HepG2 (cell line): ENCODE results near the gene CARMIL3. TPM values are rescaled to one million over a fixed set of nuclear protein-coding genes. Genes with fewer than 3 reads are reported as not detected.

Source experiments
- CC2D1A ChIP-seq: sonication (generic); formaldehyde crosslinking; IDR thresholded peaks from 2 replicates; pipeline ENCODE4 v1.8.1; 2023; ENCODE audit warnings: mild to moderate bottlenecking, missing genetic modification reagents
- EEA1 ChIP-seq: sonication (generic); formaldehyde crosslinking; IDR thresholded peaks from 2 replicates; pipeline ENCODE4 v1.5.1; 2020; ENCODE audit warnings: mild to moderate bottlenecking, missing genetic modification reagents, borderline replicate concordance
- FIP1L1 ChIP-seq: fragments of 200-400 bp; formaldehyde crosslinking; IDR thresholded peaks from 2 replicates; pipeline ENCODE4 v1.6.1; 2018; ENCODE audit warnings: low read depth, mild to moderate bottlenecking, low read length, moderate library complexity, borderline replicate concordance; ENCODE audit not compliant: insufficient read depth
- KLF16 ChIP-seq, 2 experiments: sonication (generic) in 1 of 2; formaldehyde crosslinking in 1 of 2; IDR thresholded peaks; 2 replicates each; pipeline versions ENCODE4 v1.6.1 to v1.8.0; 2016 to 2023; ENCODE audit warnings: missing genetic modification reagents in 2 of 2, missing compliant biosample characterization in 1 of 2
- MLXIP ChIP-seq: sonication (generic); formaldehyde crosslinking; IDR thresholded peaks from 2 replicates; pipeline ENCODE4 v1.9.0; 2021; ENCODE audit warnings: missing genetic modification reagents, borderline replicate concordance
- NCOA2 ChIP-seq: sonication (generic); formaldehyde crosslinking; IDR thresholded peaks from 2 replicates; pipeline ENCODE4 v1.8.0; 2022; ENCODE audit warnings: inconsistent platforms
- NKX3-1 ChIP-seq: sonication (generic); formaldehyde crosslinking; IDR thresholded peaks from 2 replicates; pipeline ENCODE4 v1.5.0; 2020; ENCODE audit warnings: missing genetic modification reagents
- PBX2 ChIP-seq: IDR thresholded peaks from 2 replicates; pipeline ENCODE4 v1.6.1; 2016; ENCODE audit warnings: control low read depth
- POLR2AphosphoS5 ChIP-seq: IDR thresholded peaks from 2 replicates; pipeline ENCODE4 v1.6.1; 2012; ENCODE audit warnings: low read depth, low read length
- TEAD2 ChIP-seq: sonication (generic); formaldehyde crosslinking; IDR thresholded peaks from 2 replicates; pipeline ENCODE4 v1.9.0; 2021; ENCODE audit warnings: missing genetic modification reagents
- ZBTB37 ChIP-seq: sonication (generic); formaldehyde crosslinking; IDR thresholded peaks from 2 replicates; pipeline ENCODE4 v1.4.0; 2020; ENCODE audit warnings: mild to moderate bottlenecking, missing genetic modification reagents
- ZNF160 ChIP-seq: sonication (generic); formaldehyde crosslinking; IDR thresholded peaks from 2 replicates; pipeline ENCODE4 v1.8.0; 2022; ENCODE audit warnings: mild to moderate bottlenecking, inconsistent platforms, missing genetic modification reagents
- ZNF18 ChIP-seq: sonication (generic); formaldehyde crosslinking; IDR thresholded peaks from 2 replicates; pipeline ENCODE4 v1.8.0; 2022; ENCODE audit warnings: mild to moderate bottlenecking, missing genetic modification reagents; ENCODE audit not compliant: insufficient replicate concordance
- ZNF256 ChIP-seq: sonication (generic); formaldehyde crosslinking; conservative IDR thresholded peaks from 2 replicates; pipeline ENCODE4 v1.4.0; 2020; ENCODE audit warnings: missing genetic modification reagents
- ZNF430 ChIP-seq: sonication (generic); formaldehyde crosslinking; IDR thresholded peaks from 2 replicates; pipeline ENCODE4 v1.9.0; 2021; ENCODE audit warnings: mild to moderate bottlenecking, missing genetic modification reagents
- ZNF513 ChIP-seq: sonication (generic); formaldehyde crosslinking; conservative IDR thresholded peaks from 2 replicates; pipeline ENCODE4 v1.5.0; 2020; ENCODE audit warnings: missing genetic modification reagents
- ZNF558 ChIP-seq: sonication (generic); formaldehyde crosslinking; IDR thresholded peaks from 2 replicates; pipeline ENCODE4 v1.9.0; 2022; ENCODE audit warnings: mild to moderate bottlenecking, missing genetic modification reagents, borderline replicate concordance
- ZNF629 ChIP-seq: sonication (generic); formaldehyde crosslinking; conservative IDR thresholded peaks from 2 replicates; pipeline ENCODE4 v1.5.0; 2020; ENCODE audit warnings: missing genetic modification reagents
- ZNF691 ChIP-seq: sonication (generic); formaldehyde crosslinking; IDR thresholded peaks from 2 replicates; pipeline ENCODE4 v1.4.0; 2020; ENCODE audit warnings: missing genetic modification reagents, low read depth, mild to moderate bottlenecking, borderline replicate concordance
- polyA plus RNA-seq, 8 experiments: library from polyadenylated mRNA; depleted of rRNA in 3 of 8; stranded (reverse) in 7 of 8; unstranded in 1 of 8; fragments of >200 nt; fragmentation: Illumina TruSeq in 4 of 8; extraction: Trizol in 4 of 8; gene quantifications; 2 replicates each; pipeline versions ENCODE4 v1.2.1 to v1.2.3, GENCODE V29; 2011 to 2016; ENCODE audit warnings: low read depth in 4 of 8, missing spikeins in 1 of 8, mixed read lengths in 1 of 8; ENCODE audit not compliant: insufficient read depth in 1 of 8
- total RNA-seq, 5 experiments: library from RNA; depleted of rRNA; stranded (reverse); fragments of >200 nt; fragmentation: Illumina TruSeq; extraction: Trizol; gene quantifications; 2 replicates each; pipeline ENCODE4 v1.2.3, GENCODE V29; 2016; ENCODE audit warnings: low read depth in 1 of 5

The CARMIL3 gene
- total and polyA plus RNA-seq, 2 of the 13 experiments (the other 11 are each of a cell fraction or from before 2014, with no cell fraction given) = 0.27 to 0.55 TPM

GRCh38 chr14:24074625-24075484, 23.0 kb downstream of the CARMIL3 start (continued):
- TF ChIP-seq ZNF256 = no peak
- no peak for TF ChIP-seq ZBTB37 (CRISPR knock-in tag)
- no peak for TF ChIP-seq CC2D1A (CRISPR knock-in tag)
- TF ChIP-seq TEAD2 (CRISPR knock-in tag) = 0 out of 2 replicates have a peak, but pooled peaks have one; percentile 11
- no peak for TF ChIP-seq EEA1
- no peak for TF ChIP-seq ZNF430 (CRISPR knock-in tag)
- no peak for TF ChIP-seq ZNF629 (CRISPR knock-in tag)
- TF ChIP-seq NCOA2 (CRISPR knock-in tag) = no peak
- no peak for TF ChIP-seq ZNF160
- no peak for TF ChIP-seq PBX2
- TF ChIP-seq MLXIP (CRISPR knock-in tag) = no peak
- TF ChIP-seq KLF16 (CRISPR knock-in tag; IDR thresholded peaks at IDR 0.05) = no peak
- TF ChIP-seq ZNF18 (CRISPR knock-in tag) = no peak
- TF ChIP-seq POLR2AphosphoS5 = no peak
- no peak for TF ChIP-seq ZNF558 (CRISPR knock-in tag)
- no peak for TF ChIP-seq ZNF691
- TF ChIP-seq FIP1L1 = no peak
- no peak for TF ChIP-seq ZNF513 (CRISPR knock-in tag)
- TF ChIP-seq NKX3-1 (CRISPR knock-in tag) = no peak
